ENCODE data around the gene GBP4.

The GBP4 gene

DNA sequence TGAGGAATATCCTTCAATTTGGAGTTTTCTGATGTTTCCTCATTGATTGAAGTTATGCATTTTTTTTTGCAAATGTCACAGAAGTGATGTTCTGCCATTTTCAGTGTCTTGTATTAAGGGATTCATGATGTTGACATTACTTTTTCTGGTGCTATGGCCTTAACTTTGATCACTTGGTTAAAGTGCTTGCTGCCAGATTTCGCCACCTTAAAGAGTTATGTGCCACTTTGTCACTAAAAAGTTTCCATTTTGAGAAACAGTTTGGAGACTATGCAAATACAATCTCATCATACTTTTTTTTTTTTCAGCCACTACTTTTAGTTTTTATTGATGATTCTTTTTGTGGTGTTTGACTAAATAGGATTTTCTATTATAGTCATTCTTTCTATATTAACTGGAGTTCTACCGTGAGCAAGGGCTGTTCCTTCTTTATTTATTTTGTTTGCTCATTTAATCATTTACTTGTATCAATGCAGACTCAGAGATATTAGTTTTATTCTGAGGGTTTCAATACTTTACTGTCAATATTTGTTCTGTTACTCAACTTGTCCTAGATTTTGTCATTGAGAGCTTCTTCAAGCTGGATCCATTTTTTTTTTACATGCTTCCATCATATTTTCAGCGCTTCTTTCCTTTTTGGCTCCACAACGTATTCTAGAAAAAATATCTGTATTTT is 26.1 kb downstream of the GBP4 start:
- no peak overlapping the region for H3K27ac ChIP-seq (ENCODE audit: low read depth, low read length)
- H3K27me3 ChIP-seq (ENCODE audit: control insufficient read depth in 5 of 5, insufficient read depth in 4 of 5, low read length in 5 of 5) = no peaks in the 10 kb centered on the region
- no peak overlapping the region for H3K9ac ChIP-seq (ENCODE audit: low read length in 5 of 5)
- no peaks in the 10 kb centered on the region for H3K4me1 ChIP-seq (ENCODE audit: control insufficient read depth in 5 of 5, insufficient read depth in 5 of 5, low read length in 5 of 5)
- no peaks in the 10 kb centered on the region for H3K9me3 ChIP-seq (ENCODE audit: control insufficient read depth in 5 of 5, low read length in 5 of 5)
- no peak overlapping the region for H3K4me3 ChIP-seq (ENCODE audit: low read depth in 1 of 5, low read length in 5 of 5)
- H3K36me3 ChIP-seq (ENCODE audit: control insufficient read depth in 5 of 5, insufficient read depth in 5 of 5, low read length in 5 of 5) = no peaks in the 10 kb centered on the region

DNA sequence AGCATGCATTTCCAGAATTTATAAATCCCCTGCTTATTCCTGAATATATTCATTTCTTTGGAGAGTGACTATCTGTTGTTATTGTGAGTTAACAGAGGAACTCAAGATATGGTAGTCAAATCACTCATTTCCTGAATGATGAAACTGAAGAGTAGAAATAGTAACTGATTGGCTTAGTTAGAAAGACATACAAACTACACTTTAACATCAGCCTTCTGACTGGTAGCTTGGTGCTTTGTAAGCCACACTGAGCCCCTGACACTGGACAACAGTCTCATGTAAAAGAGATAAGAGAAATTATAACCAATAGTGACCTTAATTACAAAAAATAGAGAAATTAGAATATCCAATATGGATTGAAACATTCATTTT is 27.7 kb downstream of the GBP4 start:
- H3K4me3 ChIP-seq (ENCODE audit: low read depth in 1 of 5, low read length in 5 of 5) = no peak overlapping the region
- no peak overlapping the region for H3K9ac ChIP-seq (ENCODE audit: low read length in 5 of 5)
- H3K36me3 ChIP-seq (ENCODE audit: control insufficient read depth in 5 of 5, insufficient read depth in 5 of 5, low read length in 5 of 5) = no peaks in the 10 kb centered on the region
- H3K27ac ChIP-seq (ENCODE audit: low read depth, low read length) = no peak overlapping the region
- H3K27me3 ChIP-seq (ENCODE audit: control insufficient read depth in 5 of 5, insufficient read depth in 4 of 5, low read length in 5 of 5) = no peaks in the 10 kb centered on the region
- H3K9me3 ChIP-seq (ENCODE audit: control insufficient read depth in 5 of 5, low read length in 5 of 5) = no peaks in the 10 kb centered on the region
- no peaks in the 10 kb centered on the region for H3K4me1 ChIP-seq (ENCODE audit: control insufficient read depth in 5 of 5, insufficient read depth in 5 of 5, low read length in 5 of 5)

DNA sequence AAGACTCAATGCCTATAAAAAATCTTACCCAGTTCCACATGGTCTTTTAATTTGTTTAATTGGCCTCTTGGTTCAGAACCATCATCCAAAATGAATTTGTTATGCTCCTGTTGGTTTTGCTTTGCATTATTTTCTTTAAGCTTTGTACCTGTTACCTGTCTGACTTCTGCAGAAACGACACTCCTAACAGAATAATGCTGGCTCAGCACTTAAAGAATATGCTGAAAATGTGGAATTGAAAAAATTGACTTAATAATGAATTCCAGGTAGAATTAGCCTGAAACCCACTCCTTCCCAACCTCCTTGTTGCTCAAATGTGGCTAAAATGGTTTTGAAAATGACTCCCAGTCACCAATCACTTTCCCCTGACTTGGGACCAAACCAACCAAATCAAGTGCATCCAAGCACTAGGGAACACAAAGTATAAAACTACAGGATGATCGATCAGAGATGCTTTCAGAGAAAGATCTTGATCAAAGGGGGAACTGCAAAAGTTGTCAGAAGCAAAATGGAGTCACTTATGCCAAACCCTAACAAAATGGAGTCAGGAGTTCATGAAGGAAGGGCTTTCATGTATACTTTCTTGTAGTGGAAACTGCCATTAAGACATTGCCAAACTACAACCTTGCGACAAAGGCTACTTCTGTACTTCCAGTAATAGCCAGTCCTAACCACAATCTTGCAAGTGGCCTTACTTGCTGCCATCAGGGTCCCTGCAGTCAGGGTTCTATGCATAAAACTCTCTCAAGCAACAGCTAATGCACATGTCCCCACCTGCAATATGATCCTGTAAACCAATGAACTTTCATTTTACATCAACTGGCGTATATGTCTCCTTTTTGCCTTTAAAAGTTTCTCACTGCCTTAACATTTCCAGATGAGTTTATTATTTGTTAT is 28.3 kb downstream of the GBP4 start:
- Histone ChIP-seq H3K27ac (ENCODE audit: low read depth, low read length) (no peak overlapping the region), H3K4me3 (ENCODE audit: low read depth in 1 of 5, low read length in 5 of 5) (no peak overlapping the region), H3K36me3 (ENCODE audit: control insufficient read depth in 5 of 5, insufficient read depth in 5 of 5, low read length in 5 of 5) (no peaks in the 10 kb centered on the region), H3K27me3 (ENCODE audit: control insufficient read depth in 5 of 5, insufficient read depth in 4 of 5, low read length in 5 of 5) (no peaks in the 10 kb centered on the region), H3K9ac (ENCODE audit: low read length in 5 of 5) (no peak overlapping the region), H3K9me3 (ENCODE audit: control insufficient read depth in 5 of 5, low read length in 5 of 5) (no peaks in the 10 kb centered on the region), H3K4me1 (ENCODE audit: control insufficient read depth in 5 of 5, insufficient read depth in 5 of 5, low read length in 5 of 5) (no peaks in the 10 kb centered on the region)

DNA sequence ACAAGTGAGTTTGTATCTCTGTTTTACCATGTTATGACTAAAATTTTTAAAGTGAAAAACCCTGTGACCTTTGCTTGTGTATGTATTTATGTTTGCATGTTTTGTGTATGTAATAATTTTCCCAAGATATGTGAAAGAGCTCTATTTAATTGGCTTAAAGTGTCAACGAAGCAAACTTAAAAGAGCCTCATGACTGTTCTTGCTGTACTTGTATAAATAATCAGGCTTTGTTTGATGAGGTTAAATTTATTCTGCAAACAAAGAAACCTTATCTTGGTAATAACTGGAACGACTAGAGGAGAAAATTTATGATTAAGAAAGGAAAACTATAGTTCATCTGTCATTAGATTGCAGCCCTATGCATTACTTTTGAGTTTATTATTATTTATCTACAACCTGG is 29.6 kb downstream of the GBP4 start:
- H3K4me3 ChIP-seq (ENCODE audit: low read depth in 1 of 5, low read length in 5 of 5) = no peak overlapping the region
- no peaks in the 10 kb centered on the region for H3K27me3 ChIP-seq (ENCODE audit: control insufficient read depth in 5 of 5, insufficient read depth in 4 of 5, low read length in 5 of 5)
- H3K27ac ChIP-seq (ENCODE audit: low read depth, low read length) = no peak overlapping the region
- no peaks in the 10 kb centered on the region for H3K9me3 ChIP-seq (ENCODE audit: control insufficient read depth in 5 of 5, low read length in 5 of 5)
- no peaks in the 10 kb centered on the region for H3K36me3 ChIP-seq (ENCODE audit: control insufficient read depth in 5 of 5, insufficient read depth in 5 of 5, low read length in 5 of 5)
- no peak overlapping the region for H3K9ac ChIP-seq (ENCODE audit: low read length in 5 of 5)
- H3K4me1 ChIP-seq (ENCODE audit: control insufficient read depth in 5 of 5, insufficient read depth in 5 of 5, low read length in 5 of 5) = no peaks in the 10 kb centered on the region

DNA sequence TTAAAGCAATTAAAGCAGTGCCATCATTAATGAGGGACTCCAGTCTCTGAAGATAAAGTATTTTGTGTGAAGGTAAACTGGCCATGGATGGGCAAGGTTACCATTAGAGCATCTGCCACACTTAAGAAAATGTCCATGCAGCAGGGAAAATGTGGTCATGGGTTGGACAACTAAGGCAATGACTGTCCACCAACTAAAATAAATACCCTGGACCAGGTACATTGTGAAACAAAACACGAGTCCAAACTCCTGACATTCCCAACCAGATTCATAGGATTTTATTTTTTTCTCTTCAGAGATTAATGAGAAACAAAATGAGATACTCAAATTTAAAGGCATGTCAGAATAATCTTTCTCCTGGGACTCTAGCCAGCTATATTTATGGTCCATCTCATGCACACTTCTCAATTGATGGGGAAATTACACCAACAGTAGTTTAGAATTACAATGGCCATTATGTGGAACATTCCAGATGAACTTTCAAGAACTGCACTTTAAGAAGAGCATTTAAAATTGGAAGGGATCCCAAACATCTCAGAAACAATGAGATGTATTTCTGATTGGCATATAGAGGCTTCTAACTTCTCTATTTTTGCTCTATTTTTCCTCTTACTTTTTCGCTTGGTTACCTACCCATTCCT is 31.0 kb downstream of the GBP4 start:
- H3K27ac ChIP-seq (ENCODE audit: low read depth, low read length) = no peak overlapping the region
- H3K36me3 ChIP-seq (ENCODE audit: control insufficient read depth in 5 of 5, insufficient read depth in 5 of 5, low read length in 5 of 5) = no peaks in the 10 kb centered on the region
- no peak overlapping the region for H3K4me3 ChIP-seq (ENCODE audit: low read depth in 1 of 5, low read length in 5 of 5)
- no peak overlapping the region for H3K9ac ChIP-seq (ENCODE audit: low read length in 5 of 5)
- no peaks in the 10 kb centered on the region for H3K27me3 ChIP-seq (ENCODE audit: control insufficient read depth in 5 of 5, insufficient read depth in 4 of 5, low read length in 5 of 5)
- H3K4me1 ChIP-seq (ENCODE audit: control insufficient read depth in 5 of 5, insufficient read depth in 5 of 5, low read length in 5 of 5) = no peaks in the 10 kb centered on the region
- H3K9me3 ChIP-seq (ENCODE audit: control insufficient read depth in 5 of 5, low read length in 5 of 5) = no peaks in the 10 kb centered on the region

DNA sequence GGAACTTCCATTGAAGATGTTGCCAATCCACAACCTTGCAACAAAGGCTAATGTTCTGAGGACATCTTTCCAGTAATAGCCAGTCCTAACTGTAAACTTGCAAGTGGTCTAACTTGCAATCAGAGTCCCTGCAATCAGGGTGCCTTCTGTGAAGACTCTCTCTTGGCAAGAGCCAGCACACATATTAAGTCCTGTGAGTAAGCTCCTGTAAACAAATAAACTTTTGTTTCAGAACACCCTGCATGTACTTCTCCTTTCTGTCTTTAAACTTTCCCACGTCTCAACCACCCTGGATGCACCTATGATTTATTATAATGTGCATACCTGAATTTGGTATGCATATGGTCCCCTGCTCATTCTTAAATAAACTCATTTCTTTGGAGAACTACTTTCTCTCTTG is 32.0 kb downstream of the GBP4 start:
- Histone ChIP-seq H3K4me1 (ENCODE audit: control insufficient read depth in 5 of 5, insufficient read depth in 5 of 5, low read length in 5 of 5) (no peaks in the 10 kb centered on the region), H3K27ac (ENCODE audit: low read depth, low read length) (no peak overlapping the region)

DNA sequence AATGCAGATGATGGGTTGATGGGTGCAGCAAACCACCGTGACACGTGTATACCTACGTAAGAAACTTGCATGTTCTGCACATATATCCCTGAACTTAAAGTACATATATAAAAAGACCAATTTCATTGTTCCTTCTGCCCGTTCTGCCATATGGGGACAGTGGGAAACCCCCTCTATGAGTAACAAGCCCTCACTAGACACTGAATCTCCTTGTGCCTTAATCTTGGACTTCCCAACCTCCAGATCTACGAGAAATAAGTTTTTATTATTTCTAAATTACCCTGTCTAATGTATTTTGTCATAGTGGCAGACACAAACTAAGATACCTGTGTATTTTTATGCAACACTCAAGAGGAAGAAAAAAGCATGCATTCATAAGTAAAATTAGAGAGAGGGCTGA is 32.9 kb downstream of the GBP4 start:
- Histone ChIP-seq H3K27ac (ENCODE audit: low read depth, low read length) (no peak overlapping the region), H3K9me3 (ENCODE audit: control insufficient read depth in 5 of 5, low read length in 5 of 5) (peaks cover 0 to 4% (median 0%) of the 10 kb centered on the region in 5 donors), H3K4me3 (ENCODE audit: low read depth in 1 of 5, low read length in 5 of 5) (no peak overlapping the region), H3K36me3 (ENCODE audit: control insufficient read depth in 5 of 5, insufficient read depth in 5 of 5, low read length in 5 of 5) (no peaks in the 10 kb centered on the region), H3K4me1 (ENCODE audit: control insufficient read depth in 5 of 5, insufficient read depth in 5 of 5, low read length in 5 of 5) (no peaks in the 10 kb centered on the region), H3K27me3 (ENCODE audit: control insufficient read depth in 5 of 5, insufficient read depth in 4 of 5, low read length in 5 of 5) (no peaks in the 10 kb centered on the region), H3K9ac (ENCODE audit: low read length in 5 of 5) (no peak overlapping the region)

More for the DNA sequence above, 32.0 kb downstream of the GBP4 start:
- no peak overlapping the region for H3K9ac ChIP-seq (ENCODE audit: low read length in 5 of 5)
- H3K4me3 ChIP-seq (ENCODE audit: low read depth in 1 of 5, low read length in 5 of 5) = no peak overlapping the region
- no peaks in the 10 kb centered on the region for H3K27me3 ChIP-seq (ENCODE audit: control insufficient read depth in 5 of 5, insufficient read depth in 4 of 5, low read length in 5 of 5)
- H3K36me3 ChIP-seq (ENCODE audit: control insufficient read depth in 5 of 5, insufficient read depth in 5 of 5, low read length in 5 of 5) = no peaks in the 10 kb centered on the region
- H3K9me3 ChIP-seq (ENCODE audit: control insufficient read depth in 5 of 5, low read length in 5 of 5) = no peaks in the 10 kb centered on the region

DNA sequence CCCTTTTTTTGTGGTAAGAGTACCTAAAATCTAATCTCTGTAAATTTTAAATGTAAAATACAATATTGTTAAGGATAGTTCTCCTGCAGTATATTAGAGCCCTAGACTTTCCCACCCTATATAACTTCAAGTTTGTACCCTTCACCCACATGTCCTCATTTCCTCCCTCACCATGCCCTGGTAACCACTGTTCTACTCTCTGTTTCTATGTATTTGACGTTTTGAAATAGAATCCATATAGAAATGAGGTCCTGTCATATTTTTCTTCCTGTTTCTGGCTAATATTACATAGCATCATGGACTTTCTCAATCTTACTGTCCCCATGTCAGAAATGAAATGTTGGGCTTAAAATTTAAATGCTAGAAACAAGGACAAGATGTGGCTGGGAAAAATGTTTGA is 47.7 kb downstream of the GBP4 start:
- H3K9me3 ChIP-seq (ENCODE audit: control insufficient read depth in 5 of 5, low read length in 5 of 5) = no peaks in the 10 kb centered on the region
- no peaks in the 10 kb centered on the region for H3K36me3 ChIP-seq (ENCODE audit: control insufficient read depth in 5 of 5, insufficient read depth in 5 of 5, low read length in 5 of 5)
- no peak overlapping the region for H3K9ac ChIP-seq (ENCODE audit: low read length in 5 of 5)
- no peak overlapping the region for H3K4me3 ChIP-seq (ENCODE audit: low read depth in 1 of 5, low read length in 5 of 5)
- no peaks in the 10 kb centered on the region for H3K4me1 ChIP-seq (ENCODE audit: control insufficient read depth in 5 of 5, insufficient read depth in 5 of 5, low read length in 5 of 5)
- H3K27me3 ChIP-seq (ENCODE audit: control insufficient read depth in 5 of 5, insufficient read depth in 4 of 5, low read length in 5 of 5) = no peaks in the 10 kb centered on the region
- no peak overlapping the region for H3K27ac ChIP-seq (ENCODE audit: low read depth, low read length)

DNA sequence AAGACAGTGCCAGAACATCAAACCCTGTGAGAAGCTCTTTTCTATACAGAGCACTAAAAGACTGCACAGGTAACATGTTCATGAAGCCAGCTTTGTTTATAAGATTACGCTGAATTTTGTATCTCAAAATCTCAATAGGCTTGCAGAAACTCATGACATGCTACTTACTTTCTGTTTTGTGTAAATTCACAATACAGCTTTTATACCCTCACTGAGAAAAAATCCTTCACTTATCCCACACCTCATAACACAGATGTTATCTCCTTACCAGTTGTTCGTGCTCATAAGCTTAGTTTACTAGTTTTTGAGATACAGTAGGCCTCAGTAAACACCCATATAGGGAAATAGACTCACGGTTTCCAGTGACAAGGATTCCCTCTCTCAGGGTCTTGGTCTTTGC is 48.8 kb downstream of the GBP4 start:
- H3K9me3 ChIP-seq (ENCODE audit: control insufficient read depth in 5 of 5, low read length in 5 of 5) = no peaks in the 10 kb centered on the region
- no peaks in the 10 kb centered on the region for H3K27me3 ChIP-seq (ENCODE audit: control insufficient read depth in 5 of 5, insufficient read depth in 4 of 5, low read length in 5 of 5)
- H3K9ac ChIP-seq (ENCODE audit: low read length in 5 of 5) = no peak overlapping the region
- no peaks in the 10 kb centered on the region for H3K4me1 ChIP-seq (ENCODE audit: control insufficient read depth in 5 of 5, insufficient read depth in 5 of 5, low read length in 5 of 5)
- H3K4me3 ChIP-seq (ENCODE audit: low read depth in 1 of 5, low read length in 5 of 5) = no peak overlapping the region
- no peaks in the 10 kb centered on the region for H3K36me3 ChIP-seq (ENCODE audit: control insufficient read depth in 5 of 5, insufficient read depth in 5 of 5, low read length in 5 of 5)
- H3K27ac ChIP-seq (ENCODE audit: low read depth, low read length) = no peak overlapping the region

DNA sequence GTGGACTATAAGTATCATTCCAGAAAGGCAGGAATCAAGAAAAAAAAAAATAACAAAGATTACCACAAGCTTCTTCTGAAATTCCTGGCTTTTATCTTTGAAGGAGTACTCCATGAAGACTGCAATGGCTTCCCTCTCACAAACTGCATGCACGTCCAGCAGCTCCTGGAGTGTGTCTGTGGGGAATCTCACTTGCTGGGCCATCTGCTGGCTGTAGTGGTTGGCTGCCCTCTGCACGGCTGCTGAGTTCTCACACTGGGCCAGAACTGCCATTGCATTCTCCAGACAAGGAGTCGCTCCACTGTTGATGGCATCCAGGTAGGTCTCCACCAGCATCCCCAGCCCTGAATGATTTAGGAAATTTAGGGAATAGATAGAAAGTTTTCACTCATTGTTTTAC is 49.5 kb downstream of the GBP4 start:
- Histone ChIP-seq H3K9ac (ENCODE audit: low read length in 5 of 5) (no peak overlapping the region), H3K27ac (ENCODE audit: low read depth, low read length) (no peak overlapping the region), H3K27me3 (ENCODE audit: control insufficient read depth in 5 of 5, insufficient read depth in 4 of 5, low read length in 5 of 5) (no peaks in the 10 kb centered on the region), H3K4me3 (ENCODE audit: low read depth in 1 of 5, low read length in 5 of 5) (no peak overlapping the region), H3K36me3 (ENCODE audit: control insufficient read depth in 5 of 5, insufficient read depth in 5 of 5, low read length in 5 of 5) (no peaks in the 10 kb centered on the region), H3K9me3 (ENCODE audit: control insufficient read depth in 5 of 5, low read length in 5 of 5) (no peaks in the 10 kb centered on the region), H3K4me1 (ENCODE audit: control insufficient read depth in 5 of 5, insufficient read depth in 5 of 5, low read length in 5 of 5) (no peaks in the 10 kb centered on the region)
